Dermis microvascular lymphatic vessel endothelial cell (primary cell): ENCODE results near the gene PLD1. TPM values are rescaled to one million over a fixed set of nuclear protein-coding genes. Genes with fewer than 3 reads are reported as not detected.

Source experiments
- DNase-seq, 2 donors: peaks; one replicate each; pipeline versions ENCODE4 v3.0.0 to v3.0.0-alpha.2; 2010; ENCODE audit warnings: low read depth in 2 of 2
- total RNA-seq: library from RNA; depleted of rRNA; stranded (reverse); fragments of >200 nt; gene quantifications from 2 replicates; pipeline ENCODE4 v1.2.1, GENCODE V29; 2014

Gene PLD1
- total RNA-seq, 1 donor from 2014 or later, result 89.2 TPM

DNA sequence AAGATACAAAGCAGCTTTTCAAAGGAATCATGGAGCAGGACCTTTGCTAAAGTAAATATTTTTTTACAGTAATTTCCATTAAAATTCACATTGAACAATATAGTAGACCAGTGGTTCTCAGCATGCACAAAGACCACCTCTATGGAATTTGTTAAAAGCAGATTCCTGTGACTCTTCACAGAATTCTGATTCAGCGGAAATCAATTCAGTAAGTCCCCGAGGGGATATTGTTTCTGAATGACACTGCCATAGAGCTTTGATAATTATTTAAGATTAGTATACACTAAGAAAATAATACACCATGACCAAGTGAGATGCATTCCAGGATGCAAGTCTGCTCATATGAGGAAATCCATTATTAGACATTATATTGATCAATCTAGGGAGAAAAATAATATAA, 188.2 kb downstream of the PLD1 start:
- no peak for DNase-seq

DNA sequence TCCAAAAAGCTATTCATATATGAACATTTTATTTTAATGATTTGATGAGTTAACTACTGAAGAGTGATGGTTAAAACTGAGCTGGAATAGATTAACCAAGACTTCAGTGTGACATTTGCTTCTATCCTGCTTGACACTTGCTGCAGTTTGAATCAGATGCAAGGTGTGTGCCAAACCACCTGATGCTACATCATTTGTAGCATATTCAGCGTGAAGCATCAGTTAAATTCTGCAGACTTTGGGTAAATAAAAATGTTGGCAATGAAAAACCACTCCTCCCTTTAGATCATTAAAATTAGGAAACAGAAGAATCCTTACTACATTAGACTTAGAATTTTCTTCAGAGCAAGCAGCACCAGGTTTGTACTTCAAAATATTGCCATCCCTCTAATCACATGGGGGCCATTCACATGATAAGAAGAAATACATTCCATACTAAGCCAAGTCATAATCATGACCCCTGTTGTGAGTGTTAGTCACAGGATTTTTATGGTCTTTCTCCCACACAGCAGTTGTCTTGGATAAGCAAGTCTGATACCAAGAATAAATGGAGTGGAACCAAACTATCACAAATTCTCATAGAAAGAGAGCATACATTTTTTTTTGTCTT, 189.4 kb downstream of the PLD1 start:
- DNase-seq, result no peak

- DNase-seq, result no peak
Observed at GRCh38 chr3:171616798-171617197, 193.5 kb downstream of the PLD1 start.

DNA sequence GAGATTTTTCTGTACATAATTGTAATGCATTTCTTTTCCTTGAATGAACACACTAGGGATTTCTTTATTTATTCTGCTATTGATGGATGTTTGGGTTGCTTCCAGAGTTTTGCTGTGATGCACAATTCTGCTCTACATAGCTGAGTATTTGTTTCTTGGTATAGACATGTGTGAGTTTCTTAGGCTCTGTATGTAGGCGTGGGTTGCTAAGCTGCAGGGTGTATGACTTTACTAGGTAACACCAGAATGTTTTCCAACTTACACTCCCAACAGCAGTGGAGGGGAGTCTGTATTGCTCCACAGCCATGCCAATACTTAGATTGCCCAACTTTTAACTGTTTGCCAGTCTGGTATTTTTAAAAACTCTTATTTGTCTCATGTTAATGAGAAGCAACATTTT, 194.6 kb downstream of the PLD1 start:
- no peak for DNase-seq

DNA sequence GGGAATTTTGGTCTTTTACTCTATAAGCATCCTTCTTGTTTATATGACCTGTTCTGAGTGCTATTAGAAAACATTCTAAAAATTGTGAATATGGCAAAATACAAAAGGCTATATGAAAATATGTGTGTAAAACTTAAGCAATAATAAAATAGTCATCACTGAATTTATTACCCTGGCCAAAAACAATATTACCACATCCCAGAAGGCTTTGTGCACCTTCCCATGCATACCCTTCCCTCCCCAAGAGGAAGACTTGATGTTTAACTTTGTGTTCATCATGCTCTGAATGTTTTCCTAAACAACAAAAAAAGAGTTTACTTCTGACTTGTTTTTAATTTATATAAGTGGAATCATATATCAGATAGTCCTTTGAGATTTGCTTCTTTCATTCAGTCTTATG, 195.0 kb downstream of the PLD1 start:
- no peak for DNase-seq

GRCh38 chr3:171614318-171614921, 195.9 kb downstream of the PLD1 start:
- peak; percentile 18 to 59 for DNase-seq

DNA sequence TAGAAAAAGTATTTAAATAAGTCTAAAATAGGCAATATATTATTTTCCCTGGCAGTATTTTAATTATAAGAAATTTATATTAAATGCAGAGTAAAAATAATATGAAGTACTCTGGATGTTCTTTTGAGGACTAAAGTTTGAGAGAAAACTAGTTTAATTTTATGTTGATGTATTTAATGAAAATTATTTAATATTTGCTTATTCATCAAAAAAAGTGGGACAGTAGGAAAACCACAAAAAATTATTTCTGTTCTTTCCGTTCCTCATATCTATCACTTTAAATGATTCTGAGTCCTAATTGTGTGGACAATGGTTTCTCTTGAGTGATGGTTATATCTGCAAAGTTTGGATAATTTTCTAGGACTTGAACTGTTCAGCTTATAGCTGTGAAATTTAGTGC, 202.8 kb downstream of the PLD1 start:
- no peak for DNase-seq

DNA sequence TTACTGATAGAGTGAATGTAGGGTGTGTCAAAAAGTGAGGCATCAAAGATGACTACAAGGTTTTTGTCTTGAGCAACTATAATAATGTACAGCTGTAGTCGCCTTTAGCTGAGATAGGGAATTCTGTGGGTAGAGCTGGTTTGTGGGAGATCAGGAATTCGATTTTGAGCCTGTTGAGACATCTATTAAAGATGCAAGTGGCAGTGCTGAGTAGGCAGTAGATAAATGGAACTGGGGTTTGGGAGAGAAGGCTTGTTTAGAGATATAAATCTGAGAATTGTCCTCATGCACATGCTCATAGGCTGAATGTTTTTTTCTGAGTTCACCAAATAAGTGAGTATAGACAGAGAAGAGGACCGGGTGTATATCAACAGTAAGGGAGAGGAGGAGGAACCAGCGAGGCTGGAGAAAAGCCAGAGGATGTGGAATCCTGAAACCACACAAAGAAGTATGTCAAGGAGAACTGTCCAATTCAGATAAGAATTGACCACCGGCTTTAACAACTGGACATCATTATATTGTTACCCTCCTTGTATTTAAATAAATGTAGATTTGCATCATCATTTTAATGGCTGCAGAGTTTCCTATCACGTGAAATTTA, 204.0 kb downstream of the PLD1 start:
- no peak for DNase-seq

DNA sequence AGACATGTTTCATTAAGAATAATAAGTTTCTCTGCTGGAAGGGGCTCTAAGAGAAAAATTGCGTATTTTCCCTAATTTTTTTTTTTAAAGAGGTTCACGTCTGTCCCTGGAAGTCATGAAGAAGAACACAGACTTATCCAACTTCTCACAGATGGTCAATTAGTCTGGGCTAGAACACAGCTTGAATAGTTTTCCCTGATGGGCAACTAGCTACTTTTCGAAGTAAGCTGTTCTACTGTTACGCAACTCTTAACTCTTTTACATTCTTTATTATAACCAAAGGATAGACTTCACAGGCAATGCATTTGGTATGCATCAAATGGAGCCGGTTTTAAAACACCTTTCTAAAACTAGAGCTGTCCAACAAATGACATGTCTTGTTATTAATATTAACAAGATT, 205.9 kb downstream of the PLD1 start:
- DNase-seq, result no peak

DNA sequence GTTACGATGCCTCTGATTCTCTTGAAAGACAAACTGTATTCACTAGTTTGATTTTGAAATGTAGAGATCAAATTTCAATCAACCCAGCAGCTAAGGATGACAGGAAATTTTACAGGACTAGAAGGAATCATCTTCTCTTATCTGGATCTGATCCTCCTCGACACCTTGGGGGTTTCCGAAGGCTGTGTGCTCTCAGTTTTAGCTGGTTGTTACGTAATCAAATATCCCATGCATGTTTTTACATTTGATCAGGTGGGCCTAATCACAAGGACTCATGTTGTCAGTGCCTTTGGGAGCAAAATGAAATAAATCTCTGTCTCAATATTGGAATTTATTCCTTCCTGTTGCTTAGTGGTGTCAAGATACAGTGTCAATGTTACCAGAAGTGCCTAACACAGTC, 208.2 kb downstream of the PLD1 start:
- DNase-seq, result no peak

GRCh38 chr3:171600030-171600429, 210.3 kb downstream of the PLD1 start:
- DNase-seq, result no peak

- no peak for DNase-seq
Observed at GRCh38 chr3:171598990-171599389, 211.3 kb downstream of the PLD1 start.

- no peak for DNase-seq
Observed at GRCh38 chr3:171592786-171593185, 217.5 kb downstream of the PLD1 start.

GRCh38 chr3:171591070-171591469, 219.2 kb downstream of the PLD1 start:
- DNase-seq, result no peak

GRCh38 chr3:171586274-171586673, 224.0 kb downstream of the PLD1 start:
- DNase-seq, result no peak

GRCh38 chr3:171585039-171585438, 225.2 kb downstream of the PLD1 start:
- no peak for DNase-seq

- DNase-seq, result no peak
Observed at GRCh38 chr3:171584100-171584499, 226.2 kb downstream of the PLD1 start.

DNA sequence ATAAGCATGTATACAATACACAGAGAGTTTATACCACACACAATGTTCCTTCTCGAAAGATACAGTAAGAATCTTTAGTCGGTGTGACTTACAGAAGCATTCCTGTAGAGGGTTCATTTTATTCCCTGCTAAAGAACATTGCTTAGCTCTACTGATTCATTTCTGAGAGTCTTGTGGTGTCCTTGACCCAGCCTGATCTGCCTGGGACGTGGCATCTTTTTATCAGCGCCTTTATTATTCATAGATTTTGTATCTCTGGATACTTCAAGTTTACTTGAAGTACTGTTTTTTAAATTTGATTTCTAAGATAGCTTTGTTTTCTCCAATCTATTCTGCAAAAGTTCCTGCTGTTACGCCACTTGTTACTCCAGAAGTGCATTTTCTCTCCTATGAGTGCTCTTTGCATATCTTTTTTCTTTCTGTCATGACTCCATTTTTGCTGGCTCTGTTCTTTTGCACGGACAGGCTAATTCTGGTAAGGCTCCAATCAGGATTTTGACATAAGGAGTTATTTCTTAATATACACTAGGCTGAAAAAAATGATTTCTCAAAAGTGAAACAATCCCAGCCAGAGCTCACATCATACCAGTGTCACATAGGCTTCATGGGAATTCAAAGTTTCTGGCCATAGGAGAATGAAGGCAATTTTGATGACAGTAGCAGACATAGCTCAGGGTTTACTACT, 235.6 kb downstream of the PLD1 start:
- no peak for DNase-seq

GRCh38 chr3:171569571-171570132, 240.6 kb downstream of the PLD1 start:
- no peak for DNase-seq

- no peak for DNase-seq
Observed at GRCh38 chr3:171568766-171569165, 241.5 kb downstream of the PLD1 start.

- peak; percentile 47 to 56 for DNase-seq
Observed at GRCh38 chr3:171566803-171567422, 243.4 kb downstream of the PLD1 start.
